SK-N-SH (cell line): ENCODE measurements around the gene ZNF219. TPM values are rescaled to one million over a fixed set of nuclear protein-coding genes. Genes with fewer than 3 reads are reported as not detected.
A peak's percentile ranks its signal among the peaks of the same experiment; 100 is the strongest.

Experiments used
- CTCF ChIA-PET: fragments of 300-600, 350-600 bp; formaldehyde crosslinking; extraction: SDS; loops from one replicate; lab custom pipeline; 2021; lab: Yijun Ruan, JAX
- POLR2A ChIA-PET: fragments of 350-600 bp; sonication (Branson Sonifier 250); formaldehyde crosslinking; extraction: SDS; loops from one replicate; lab custom pipeline; 2020; ENCODE audit warnings: antibody characterized with exemption, inconsistent platforms; lab: Yijun Ruan, JAX
- DNase-seq: peaks from one replicate; pipeline ENCODE4 v3.0.0; 2012
- H2AFZ ChIP-seq: fragments of 200-600 bp; sonication (generic); 2 replicates; pipeline ENCODE4 v1.8.1; 2016; ENCODE audit warnings: antibody characterized with exemption, mild to moderate bottlenecking, low read depth
- H3F3A ChIP-seq: fragments of 200-600 bp; sonication (generic); replicated peaks from 2 replicates; pipeline ENCODE3; 2016; ENCODE audit warnings: antibody characterized with exemption, mild to moderate bottlenecking; ENCODE audit not compliant: insufficient read depth
- H3K27ac ChIP-seq, 2 experiments: fragments of 200-500 bp in 1 of 2; fragments of 200-600 bp in 1 of 2; sonication (Bioruptor generic) in 1 of 2; sonication (generic), shearing (Covaris generic) in 1 of 2; 2 replicates each; pipeline versions ENCODE4 v1.5.1 to v1.6.1; 2014 to 2016; ENCODE audit warnings: low read depth in 2 of 2, inconsistent platforms in 1 of 2, low read length in 1 of 2, mild to moderate bottlenecking in 1 of 2, mixed read lengths in 1 of 2
- H3K27me3 ChIP-seq: fragments of 200-600 bp; sonication (generic), shearing (Covaris generic); 2 replicates; pipeline ENCODE4 v1.6.1; 2016; ENCODE audit warnings: mixed run types; ENCODE audit not compliant: insufficient read depth
- H3K36me3 ChIP-seq, 2 experiments: fragments of 200-500 bp in 1 of 2; fragments of 200-600 bp in 1 of 2; sonication (Bioruptor generic) in 1 of 2; sonication (generic) in 1 of 2; replicated peaks in 1 of 2; 2 replicates each; pipeline versions ENCODE3 to v1.5.1; 2014 to 2016; ENCODE audit warnings: low read length in 1 of 2, mild to moderate bottlenecking in 1 of 2; ENCODE audit not compliant: insufficient read depth in 2 of 2, control insufficient read depth in 1 of 2
- H3K4me1 ChIP-seq, 2 experiments: fragments of 200-500 bp in 1 of 2; fragments of 200-600 bp in 1 of 2; sonication (Bioruptor generic) in 1 of 2; sonication (generic), shearing (Covaris generic) in 1 of 2; 2 replicates each; pipeline versions ENCODE4 v1.5.1 to v1.6.1; 2014 to 2016; ENCODE audit warnings: low read depth in 1 of 2, low read length in 1 of 2, mixed run types in 1 of 2; ENCODE audit not compliant: insufficient read depth in 2 of 2, control insufficient read depth in 1 of 2
- H3K4me2 ChIP-seq: fragments of 200-600 bp; sonication (generic), shearing (Covaris generic); 2 replicates; pipeline ENCODE4 v1.6.1; 2017; ENCODE audit warnings: mixed run types
- H3K4me3 ChIP-seq, 2 experiments: fragments of 200-500 bp in 1 of 2; fragments of 200-600 bp in 1 of 2; sonication (Bioruptor generic) in 1 of 2; sonication (generic), shearing (Covaris generic) in 1 of 2; 2 replicates each; pipeline versions ENCODE4 v1.5.1 to v1.8.1; 2014 to 2016; ENCODE audit warnings: low read depth in 2 of 2, inconsistent platforms in 1 of 2, low read length in 1 of 2, mild to moderate bottlenecking in 1 of 2, mixed read lengths in 1 of 2, moderate library complexity in 1 of 2
- H3K79me2 ChIP-seq: fragments of 200-600 bp; sonication (generic); 2 replicates; pipeline ENCODE4 v1.8.1; 2017; ENCODE audit warnings: mild to moderate bottlenecking; ENCODE audit not compliant: insufficient read depth
- H3K9ac ChIP-seq: fragments of 200-600 bp; sonication (generic); 2 replicates; pipeline ENCODE4 v1.6.1; 2017; ENCODE audit warnings: mixed run types
- H3K9me2 ChIP-seq: fragments of 200-600 bp; sonication (generic); 2 replicates; pipeline ENCODE4 v1.6.1; 2017; ENCODE audit warnings: mixed run types
- H3K9me3 ChIP-seq: fragments of 200-600 bp; sonication (generic); 2 replicates; pipeline ENCODE4 v1.6.1; 2017; ENCODE audit warnings: mixed run types, mild to moderate bottlenecking, moderate library complexity
- H4K20me1 ChIP-seq: fragments of 200-600 bp; sonication (generic); 2 replicates; pipeline ENCODE4 v1.6.1; 2017; ENCODE audit warnings: mild to moderate bottlenecking, mixed run types; ENCODE audit not compliant: insufficient read depth
- EP300 ChIP-seq, 2 experiments: IDR thresholded peaks; 2 replicates each; pipeline versions ENCODE4 v1.4.0 to v1.6.1; 2012; ENCODE audit warnings: borderline replicate concordance in 1 of 2, low read depth in 1 of 2, low read length in 1 of 2
- FOSL2 ChIP-seq: IDR thresholded peaks from 2 replicates; pipeline ENCODE4 v1.4.0; 2012; ENCODE audit warnings: low read depth, mild to moderate bottlenecking, moderate library complexity, borderline replicate concordance
- FOXJ3 ChIP-seq: sonication (generic); formaldehyde crosslinking; IDR thresholded peaks from 2 replicates; pipeline ENCODE4 v1.5.1; 2020; ENCODE audit warnings: mild to moderate bottlenecking, missing genetic modification reagents
- GATA2 ChIP-seq: sonication (generic); formaldehyde crosslinking; IDR thresholded peaks from 2 replicates; pipeline ENCODE4 v1.5.0; 2020; ENCODE audit warnings: mild to moderate bottlenecking, missing genetic modification reagents
- JUND ChIP-seq: IDR thresholded peaks from 2 replicates; pipeline ENCODE4 v1.4.0; 2012
- MEF2A ChIP-seq: IDR thresholded peaks from 2 replicates; pipeline ENCODE4 v1.4.0; 2012; ENCODE audit warnings: low read depth, borderline replicate concordance
- MXI1 ChIP-seq: IDR thresholded peaks from 2 replicates; pipeline ENCODE4 v1.6.1; 2012; ENCODE audit warnings: mild to moderate bottlenecking, low read depth, low read length, improper control_type of control experiment
- POLR2AphosphoS5 ChIP-seq: IDR thresholded peaks from 2 replicates; pipeline ENCODE4 v1.6.1; 2012; ENCODE audit warnings: low read depth, low read length
- RCOR1 ChIP-seq: fragments of 150-350 bp; IDR thresholded peaks from 2 replicates; pipeline ENCODE4 v1.6.1; 2017; ENCODE audit warnings: antibody characterized with exemption, low read length
- RXRA ChIP-seq: IDR thresholded peaks from 2 replicates; pipeline ENCODE4 v1.4.0; 2012; ENCODE audit warnings: low read depth, mild to moderate bottlenecking, borderline replicate concordance
- SIN3A ChIP-seq: IDR thresholded peaks from 2 replicates; pipeline ENCODE4 v1.6.1; 2012; ENCODE audit warnings: low read depth, mild to moderate bottlenecking, low read length, moderate library complexity, borderline replicate concordance
- SMC3 ChIP-seq: IDR thresholded peaks from 2 replicates; pipeline ENCODE4 v1.6.1; 2012; ENCODE audit warnings: low read depth, low read length, improper control_type of control experiment
- TCF12 ChIP-seq: IDR thresholded peaks from 2 replicates; pipeline ENCODE4 v1.4.0; 2012
- YY1 ChIP-seq: IDR thresholded peaks from 2 replicates; pipeline ENCODE4 v1.4.0; 2012; ENCODE audit warnings: low read depth, mild to moderate bottlenecking
- WGBS: methylation state at CpG from one replicate; pipeline ENCODE4 v1.1.6; 2017; ENCODE audit warnings: low lambda C conversion rate; 5-methylcytosine and 5-hydroxymethylcytosine counted together
- polyA plus RNA-seq, 3 experiments: library from polyadenylated mRNA; depleted of rRNA; stranded (reverse); fragments of >200 nt; gene quantifications; 2 replicates each; pipeline ENCODE4 v1.2.3, GENCODE V29; 2012
- TF ChIP-seq, protein P1 (sequence below): IDR thresholded peaks from 2 replicates; pipeline ENCODE4 v1.6.1; 2012; ENCODE audit warnings: mild to moderate bottlenecking, low read depth, low read length, moderate library complexity
- TF ChIP-seq, protein P2 (sequence below): fragments of 150-350 bp; IDR thresholded peaks from 2 replicates; pipeline ENCODE4 v1.6.1; 2017; ENCODE audit warnings: antibody characterized with exemption, low read length, low read depth, borderline replicate concordance
- TF ChIP-seq, protein P3 (sequence below): IDR thresholded peaks from 2 replicates; pipeline ENCODE4 v1.4.0; 2012; ENCODE audit warnings: low read depth, borderline replicate concordance
- TF ChIP-seq, protein P4 (sequence below): IDR thresholded peaks from 2 replicates; pipeline ENCODE4 v1.4.0; 2012; ENCODE audit warnings: low read depth
- TF ChIP-seq, protein P5 (sequence below): IDR thresholded peaks from 2 replicates; pipeline ENCODE4; 2012
- TF ChIP-seq, protein P6 (sequence below): fragments of 150-350 bp; IDR thresholded peaks from 2 replicates; pipeline ENCODE4 v1.6.1; 2016; ENCODE audit warnings: mild to moderate bottlenecking, low read depth, low read length

ZNF219 gene
- polyA plus RNA-seq, 1 of the 3 experiments (the other 2 are of a cell fraction): 24.1 TPM

DNA sequence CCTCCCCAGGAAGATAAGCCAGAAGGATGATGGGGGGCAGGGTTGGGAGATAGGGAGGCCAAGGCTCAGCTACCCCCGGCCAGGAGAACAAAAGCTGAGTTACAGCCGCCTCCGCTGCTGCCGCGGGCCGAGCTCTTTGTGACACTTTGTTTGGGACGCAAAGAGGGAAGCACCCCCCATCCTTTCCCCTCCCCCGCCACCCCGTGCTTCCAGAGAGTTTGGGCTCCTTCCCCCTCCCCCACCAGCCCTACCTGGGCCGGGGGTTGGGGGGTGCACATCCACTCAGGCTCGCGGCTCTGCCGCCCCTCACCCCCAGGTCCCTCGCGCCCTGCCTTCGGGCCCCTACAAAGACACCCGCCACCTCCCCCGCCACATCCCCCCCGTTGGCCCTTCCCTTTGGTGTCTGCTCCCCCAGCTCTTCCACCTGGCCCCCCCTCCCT is 799 bp downstream of the ZNF219 start (continued):
- TF ChIP-seq, protein P1, sequence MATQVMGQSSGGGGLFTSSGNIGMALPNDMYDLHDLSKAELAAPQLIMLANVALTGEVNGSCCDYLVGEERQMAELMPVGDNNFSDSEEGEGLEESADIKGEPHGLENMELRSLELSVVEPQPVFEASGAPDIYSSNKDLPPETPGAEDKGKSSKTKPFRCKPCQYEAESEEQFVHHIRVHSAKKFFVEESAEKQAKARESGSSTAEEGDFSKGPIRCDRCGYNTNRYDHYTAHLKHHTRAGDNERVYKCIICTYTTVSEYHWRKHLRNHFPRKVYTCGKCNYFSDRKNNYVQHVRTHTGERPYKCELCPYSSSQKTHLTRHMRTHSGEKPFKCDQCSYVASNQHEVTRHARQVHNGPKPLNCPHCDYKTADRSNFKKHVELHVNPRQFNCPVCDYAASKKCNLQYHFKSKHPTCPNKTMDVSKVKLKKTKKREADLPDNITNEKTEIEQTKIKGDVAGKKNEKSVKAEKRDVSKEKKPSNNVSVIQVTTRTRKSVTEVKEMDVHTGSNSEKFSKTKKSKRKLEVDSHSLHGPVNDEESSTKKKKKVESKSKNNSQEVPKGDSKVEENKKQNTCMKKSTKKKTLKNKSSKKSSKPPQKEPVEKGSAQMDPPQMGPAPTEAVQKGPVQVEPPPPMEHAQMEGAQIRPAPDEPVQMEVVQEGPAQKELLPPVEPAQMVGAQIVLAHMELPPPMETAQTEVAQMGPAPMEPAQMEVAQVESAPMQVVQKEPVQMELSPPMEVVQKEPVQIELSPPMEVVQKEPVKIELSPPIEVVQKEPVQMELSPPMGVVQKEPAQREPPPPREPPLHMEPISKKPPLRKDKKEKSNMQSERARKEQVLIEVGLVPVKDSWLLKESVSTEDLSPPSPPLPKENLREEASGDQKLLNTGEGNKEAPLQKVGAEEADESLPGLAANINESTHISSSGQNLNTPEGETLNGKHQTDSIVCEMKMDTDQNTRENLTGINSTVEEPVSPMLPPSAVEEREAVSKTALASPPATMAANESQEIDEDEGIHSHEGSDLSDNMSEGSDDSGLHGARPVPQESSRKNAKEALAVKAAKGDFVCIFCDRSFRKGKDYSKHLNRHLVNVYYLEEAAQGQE: no peak

DNA sequence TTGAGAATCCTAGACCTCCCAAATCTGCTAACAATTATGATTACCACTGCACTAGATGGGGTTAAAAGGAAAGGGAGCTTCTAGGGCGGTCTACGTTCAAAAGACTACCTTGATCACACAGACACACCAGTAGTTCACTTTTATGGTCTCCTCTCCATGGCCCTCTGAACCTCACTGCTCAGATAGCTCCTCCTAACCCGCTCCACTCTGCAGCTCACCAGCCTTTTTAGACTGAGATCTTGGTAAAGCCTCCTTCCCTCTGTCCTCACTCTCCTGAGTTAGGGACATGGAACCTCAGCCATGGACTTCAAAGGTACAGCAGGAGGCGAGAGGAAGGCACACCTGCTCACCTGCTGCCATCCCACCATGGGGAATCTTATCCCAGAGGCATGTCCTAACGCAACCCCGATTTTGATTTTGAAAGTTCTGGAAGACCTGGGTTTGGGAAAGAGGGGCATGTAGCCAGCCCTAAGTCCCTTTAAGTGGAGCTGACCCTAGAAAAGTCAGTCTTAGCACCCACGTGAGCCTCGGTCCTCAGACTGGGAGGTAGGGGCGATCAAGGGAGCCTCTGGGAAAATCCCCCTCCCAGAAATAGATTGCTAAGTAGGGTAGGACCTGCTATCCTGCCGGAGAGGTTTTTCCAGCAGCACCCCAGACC is 1.3 kb downstream of the ZNF219 start:
- H3K9me3 ChIP-seq: no peaks in the 10 kb centered on the region
- peaks cover 38% of the 10 kb centered on the region for H3F3A ChIP-seq
- no peak overlapping the region for H3K9ac ChIP-seq
- ChIA-PET CTCF (interaction anchor here (1.4 to 20.5 kb wide), 5 partner anchors 9 to 81 kb away, joined by 5 to 555 read pairs (median 283); partner anchors contain the start of genes ARHGEF40, NDRG2 and TMEM253), POLR2A (interaction anchor here (1.1 to 3.9 kb wide), 4 partner anchors 8 to 82 kb away, joined by 3 to 19 read pairs (median 4); partner anchors contain the start of gene ARHGEF40)
- TF ChIP-seq RCOR1: no peak
- TF ChIP-seq, protein P2, sequence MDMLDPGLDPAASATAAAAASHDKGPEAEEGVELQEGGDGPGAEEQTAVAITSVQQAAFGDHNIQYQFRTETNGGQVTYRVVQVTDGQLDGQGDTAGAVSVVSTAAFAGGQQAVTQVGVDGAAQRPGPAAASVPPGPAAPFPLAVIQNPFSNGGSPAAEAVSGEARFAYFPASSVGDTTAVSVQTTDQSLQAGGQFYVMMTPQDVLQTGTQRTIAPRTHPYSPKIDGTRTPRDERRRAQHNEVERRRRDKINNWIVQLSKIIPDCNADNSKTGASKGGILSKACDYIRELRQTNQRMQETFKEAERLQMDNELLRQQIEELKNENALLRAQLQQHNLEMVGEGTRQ: no peak
- TF ChIP-seq, protein P3, sequence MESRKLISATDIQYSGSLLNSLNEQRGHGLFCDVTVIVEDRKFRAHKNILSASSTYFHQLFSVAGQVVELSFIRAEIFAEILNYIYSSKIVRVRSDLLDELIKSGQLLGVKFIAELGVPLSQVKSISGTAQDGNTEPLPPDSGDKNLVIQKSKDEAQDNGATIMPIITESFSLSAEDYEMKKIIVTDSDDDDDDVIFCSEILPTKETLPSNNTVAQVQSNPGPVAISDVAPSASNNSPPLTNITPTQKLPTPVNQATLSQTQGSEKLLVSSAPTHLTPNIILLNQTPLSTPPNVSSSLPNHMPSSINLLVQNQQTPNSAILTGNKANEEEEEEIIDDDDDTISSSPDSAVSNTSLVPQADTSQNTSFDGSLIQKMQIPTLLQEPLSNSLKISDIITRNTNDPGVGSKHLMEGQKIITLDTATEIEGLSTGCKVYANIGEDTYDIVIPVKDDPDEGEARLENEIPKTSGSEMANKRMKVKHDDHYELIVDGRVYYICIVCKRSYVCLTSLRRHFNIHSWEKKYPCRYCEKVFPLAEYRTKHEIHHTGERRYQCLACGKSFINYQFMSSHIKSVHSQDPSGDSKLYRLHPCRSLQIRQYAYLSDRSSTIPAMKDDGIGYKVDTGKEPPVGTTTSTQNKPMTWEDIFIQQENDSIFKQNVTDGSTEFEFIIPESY: no peak
- TF ChIP-seq TCF12: no peak
- TF ChIP-seq GATA2: no peak
- TF ChIP-seq YY1: no peak
- no peak for TF ChIP-seq RXRA
- no peak for TF ChIP-seq JUND
- TF ChIP-seq MXI1: no peak
- TF ChIP-seq, protein P4, sequence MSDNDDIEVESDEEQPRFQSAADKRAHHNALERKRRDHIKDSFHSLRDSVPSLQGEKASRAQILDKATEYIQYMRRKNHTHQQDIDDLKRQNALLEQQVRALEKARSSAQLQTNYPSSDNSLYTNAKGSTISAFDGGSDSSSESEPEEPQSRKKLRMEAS: no peak
- no peak for TF ChIP-seq FOXJ3
- no peak for TF ChIP-seq POLR2AphosphoS5
- TF ChIP-seq SMC3: no peak
- no peak for TF ChIP-seq FOSL2
- no peak for TF ChIP-seq SIN3A
- TF ChIP-seq, protein P5, sequence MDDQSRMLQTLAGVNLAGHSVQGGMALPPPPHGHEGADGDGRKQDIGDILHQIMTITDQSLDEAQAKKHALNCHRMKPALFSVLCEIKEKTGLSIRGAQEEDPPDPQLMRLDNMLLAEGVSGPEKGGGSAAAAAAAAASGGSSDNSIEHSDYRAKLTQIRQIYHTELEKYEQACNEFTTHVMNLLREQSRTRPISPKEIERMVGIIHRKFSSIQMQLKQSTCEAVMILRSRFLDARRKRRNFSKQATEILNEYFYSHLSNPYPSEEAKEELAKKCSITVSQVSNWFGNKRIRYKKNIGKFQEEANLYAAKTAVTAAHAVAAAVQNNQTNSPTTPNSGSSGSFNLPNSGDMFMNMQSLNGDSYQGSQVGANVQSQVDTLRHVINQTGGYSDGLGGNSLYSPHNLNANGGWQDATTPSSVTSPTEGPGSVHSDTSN: no peak
- no peak for TF ChIP-seq EP300 (IDR thresholded peaks at IDR 0.05; ENCODE audit: borderline replicate concordance in 1 of 2, low read depth in 1 of 2, low read length in 1 of 2)
- TF ChIP-seq, protein P6, sequence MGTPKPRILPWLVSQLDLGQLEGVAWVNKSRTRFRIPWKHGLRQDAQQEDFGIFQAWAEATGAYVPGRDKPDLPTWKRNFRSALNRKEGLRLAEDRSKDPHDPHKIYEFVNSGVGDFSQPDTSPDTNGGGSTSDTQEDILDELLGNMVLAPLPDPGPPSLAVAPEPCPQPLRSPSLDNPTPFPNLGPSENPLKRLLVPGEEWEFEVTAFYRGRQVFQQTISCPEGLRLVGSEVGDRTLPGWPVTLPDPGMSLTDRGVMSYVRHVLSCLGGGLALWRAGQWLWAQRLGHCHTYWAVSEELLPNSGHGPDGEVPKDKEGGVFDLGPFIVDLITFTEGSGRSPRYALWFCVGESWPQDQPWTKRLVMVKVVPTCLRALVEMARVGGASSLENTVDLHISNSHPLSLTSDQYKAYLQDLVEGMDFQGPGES: no peak
- no peak for TF ChIP-seq MEF2A
- H3K4me3 ChIP-seq: peak overlapping the region; percentile 45 to 51
- peaks cover 28 to 31% of the 10 kb centered on the region in 2 experiments for H3K4me1 ChIP-seq
- no peak overlapping the region for H2AFZ ChIP-seq
- peak overlapping the region; percentile 44 to 89; a peak in 3 of 4 replicates for H3K27ac ChIP-seq
- H4K20me1 ChIP-seq: peaks cover 14% of the 10 kb centered on the region; the same call in 1 of the 2 replicates
- WGBS: 95% methylated on average over 8 of the region's 10 CpGs
- H3K79me2 ChIP-seq: no peaks in the 10 kb centered on the region
- H3K9me2 ChIP-seq: no peaks in the 10 kb centered on the region
- peaks cover 0 to 12% of the 10 kb centered on the region in 2 experiments for H3K36me3 ChIP-seq
- no peaks in the 10 kb centered on the region for H3K27me3 ChIP-seq
- H3K4me2 ChIP-seq: peak overlapping the region; percentile 59
- peak; percentile 14 for DNase-seq
